HG03354 (cell line): ENCODE data around the gene AKNA.

Experiments
- ATAC-seq: cut with Tn5 transposase; IDR thresholded peaks from one replicate; pipeline ENCODE4 v1.9.1; 2021; ENCODE audit warnings: mild to moderate bottlenecking; ENCODE audit not compliant: unreplicated experiment, poor library complexity, severe bottlenecking

The AKNA gene

DNA sequence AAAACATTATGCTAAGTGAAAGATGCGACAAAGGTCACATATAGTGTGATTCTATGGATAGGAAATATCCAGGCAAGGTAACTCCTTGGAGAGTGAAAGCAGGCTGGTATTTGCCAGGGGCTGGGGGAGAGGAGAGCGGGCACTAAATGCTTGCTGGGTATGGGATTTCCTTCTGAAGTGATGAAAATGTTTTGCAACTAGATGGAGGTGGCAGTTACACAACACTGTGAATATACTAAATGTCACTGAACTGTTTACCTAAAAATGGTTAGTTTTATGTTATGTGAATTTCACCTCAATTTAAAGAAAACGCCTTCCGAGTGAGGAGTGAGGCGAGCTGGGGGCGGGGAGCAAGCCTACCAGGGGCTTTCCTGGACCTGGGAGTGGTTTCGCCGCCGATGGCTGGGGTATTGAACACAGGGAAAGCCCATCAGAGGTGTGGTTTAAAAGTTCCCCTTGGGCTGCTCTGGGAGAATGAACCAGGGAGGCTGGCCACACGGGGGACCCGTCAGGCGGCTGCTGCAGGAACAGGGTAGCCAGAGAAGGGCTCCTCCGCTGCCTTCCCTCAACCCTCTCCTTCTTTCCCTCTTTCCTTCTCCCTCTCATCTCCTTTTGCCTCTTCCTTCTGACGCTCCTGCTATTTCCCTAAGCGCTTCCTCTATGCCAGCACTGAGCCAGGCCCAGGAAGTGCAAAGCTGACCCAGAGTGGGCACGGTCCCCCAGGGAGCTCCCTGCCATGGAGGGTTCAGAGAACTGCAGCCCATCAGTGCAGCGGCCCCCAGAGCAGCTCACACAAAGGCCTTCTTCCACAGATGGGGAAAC lies 4.9 kb downstream of the AKNA start:
- no peak for ATAC-seq

DNA sequence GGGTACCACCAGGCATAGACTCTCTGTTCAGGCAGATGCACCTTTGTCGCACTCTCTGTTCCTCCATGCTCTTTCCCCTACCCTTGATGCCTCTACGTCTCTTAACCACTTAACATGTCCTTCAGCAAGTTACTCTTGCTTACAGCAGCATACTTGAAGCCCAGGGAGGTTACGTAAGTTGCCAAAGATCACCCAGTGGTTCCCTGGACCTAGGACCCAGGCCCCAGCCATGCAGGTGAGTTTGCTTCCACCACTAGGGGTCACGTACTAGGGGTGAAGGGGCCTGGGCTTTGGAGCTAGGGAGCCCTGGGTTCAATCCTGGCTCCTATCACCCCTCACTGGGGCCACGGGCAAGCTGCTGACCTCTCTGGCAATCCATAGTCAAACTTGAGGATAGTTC lies 8.9 kb downstream of the AKNA start:
- no peak for ATAC-seq

DNA sequence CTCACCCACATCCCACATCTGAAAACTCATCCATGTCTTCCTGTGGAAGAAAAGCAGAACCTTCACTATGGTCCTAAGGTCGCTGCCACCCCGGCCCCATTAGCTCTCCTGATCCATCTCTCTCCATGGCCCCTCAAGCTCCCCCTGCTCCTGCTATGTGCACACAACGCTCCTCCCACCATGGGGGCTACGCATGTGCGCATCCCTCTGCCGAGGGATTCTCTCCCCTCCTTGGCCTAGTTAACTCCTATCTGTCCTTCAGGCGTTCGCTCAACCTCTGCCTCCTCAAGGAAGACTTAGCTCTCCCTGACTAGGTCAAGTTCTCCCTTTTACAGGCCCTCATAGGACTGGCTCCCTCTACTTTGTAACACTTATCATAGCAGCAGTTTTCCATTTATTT lies 9.8 kb downstream of the AKNA start:
- no peak for ATAC-seq

DNA sequence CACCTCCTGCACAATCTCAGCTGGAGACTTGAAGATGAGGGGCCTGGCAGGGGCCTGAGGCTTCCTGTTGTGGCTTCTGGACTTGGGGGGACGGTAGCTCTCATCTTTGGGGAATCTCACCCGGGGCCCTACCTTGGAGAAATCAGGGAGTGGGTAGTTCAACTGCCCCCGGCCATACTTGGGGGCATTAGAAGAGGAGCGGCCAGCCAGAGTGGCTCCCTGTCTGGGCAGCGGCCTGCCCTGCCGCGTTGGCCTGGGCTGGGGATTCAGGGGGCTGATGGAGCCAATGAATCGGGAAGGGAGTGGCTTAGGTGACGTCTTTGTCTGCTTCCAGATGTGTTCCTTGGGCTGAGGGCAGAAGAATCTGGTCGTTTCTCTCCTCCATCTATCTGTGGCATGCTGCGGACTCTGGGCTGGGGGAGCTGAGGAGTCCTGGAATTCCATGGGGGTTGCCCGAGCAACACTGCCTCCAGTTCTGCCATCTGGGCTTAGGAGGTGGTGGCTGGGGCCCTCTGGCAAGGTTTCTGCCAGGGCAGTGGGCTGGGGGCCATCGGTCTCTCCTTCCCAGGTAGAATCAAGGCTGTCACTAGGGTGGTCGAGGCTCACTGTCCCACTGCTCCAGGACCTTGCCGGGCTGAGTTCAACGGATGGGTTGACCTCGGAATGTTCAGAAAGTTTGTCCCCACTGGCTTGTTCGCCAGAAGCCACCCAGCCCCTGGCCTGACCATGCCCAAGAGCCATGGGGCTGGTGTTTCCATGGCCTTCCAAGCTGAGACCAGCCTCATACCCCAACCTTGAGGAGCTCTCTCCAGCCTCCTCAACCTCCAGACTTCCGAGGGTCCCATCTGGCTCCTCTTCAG lies 11.0 kb downstream of the AKNA start:
- no peak for ATAC-seq

DNA sequence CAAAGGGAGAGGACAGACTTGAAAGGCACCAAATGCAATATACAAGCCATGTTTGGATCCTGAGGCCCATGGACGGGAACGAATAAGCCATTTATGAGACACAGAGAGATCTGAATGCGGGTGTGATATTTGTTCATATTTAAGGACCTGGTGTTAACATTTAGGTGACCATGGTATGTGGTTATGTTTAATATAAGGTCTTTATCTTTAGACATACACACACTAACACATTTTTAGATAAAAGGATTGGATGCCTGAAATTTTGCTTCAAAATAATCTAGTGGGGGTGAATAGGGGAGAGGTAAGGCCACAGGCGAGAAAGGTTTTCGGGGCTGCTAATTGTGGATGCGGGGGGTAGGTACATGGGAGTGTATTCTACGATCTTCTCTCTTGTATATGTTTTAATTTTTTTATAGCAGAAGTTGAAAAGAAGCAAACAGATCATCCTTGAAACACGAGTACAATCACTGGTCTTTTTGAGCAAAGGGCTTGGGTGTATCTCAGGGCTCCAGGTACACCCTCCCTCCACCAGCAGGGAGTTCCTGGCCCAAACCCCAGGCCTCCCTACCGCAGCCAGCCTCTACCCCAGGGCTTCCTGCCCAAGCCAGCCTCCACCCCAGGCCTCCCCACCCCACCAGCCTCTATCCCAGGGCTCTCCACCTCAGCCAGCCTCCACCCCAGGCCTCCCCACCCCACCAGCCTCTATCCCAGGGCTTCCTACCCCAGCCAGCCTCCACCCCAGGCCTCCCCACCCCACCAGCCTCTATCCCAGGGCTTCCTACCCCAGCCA lies 12.2 kb downstream of the AKNA start:
- ATAC-seq, result no peak

DNA sequence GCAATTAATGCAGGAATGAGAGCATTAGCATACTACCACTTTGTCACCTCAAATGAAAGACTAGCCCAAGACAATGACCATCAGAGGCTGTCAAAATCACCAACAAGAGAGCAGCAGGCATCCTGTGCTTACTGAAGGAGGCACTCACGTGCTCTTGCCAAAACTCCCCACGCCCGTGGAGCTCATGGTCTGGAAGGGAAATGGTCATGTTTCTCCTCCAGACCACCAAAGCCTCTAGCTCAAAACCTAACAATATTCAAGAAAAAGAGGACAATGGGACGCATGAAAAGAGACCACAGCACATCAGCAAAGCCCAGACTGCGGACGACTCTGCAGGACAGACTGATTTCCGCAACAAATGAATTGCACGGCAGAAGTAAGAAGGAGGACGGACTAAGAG lies 12.8 kb downstream of the AKNA start:
- no peak for ATAC-seq

DNA sequence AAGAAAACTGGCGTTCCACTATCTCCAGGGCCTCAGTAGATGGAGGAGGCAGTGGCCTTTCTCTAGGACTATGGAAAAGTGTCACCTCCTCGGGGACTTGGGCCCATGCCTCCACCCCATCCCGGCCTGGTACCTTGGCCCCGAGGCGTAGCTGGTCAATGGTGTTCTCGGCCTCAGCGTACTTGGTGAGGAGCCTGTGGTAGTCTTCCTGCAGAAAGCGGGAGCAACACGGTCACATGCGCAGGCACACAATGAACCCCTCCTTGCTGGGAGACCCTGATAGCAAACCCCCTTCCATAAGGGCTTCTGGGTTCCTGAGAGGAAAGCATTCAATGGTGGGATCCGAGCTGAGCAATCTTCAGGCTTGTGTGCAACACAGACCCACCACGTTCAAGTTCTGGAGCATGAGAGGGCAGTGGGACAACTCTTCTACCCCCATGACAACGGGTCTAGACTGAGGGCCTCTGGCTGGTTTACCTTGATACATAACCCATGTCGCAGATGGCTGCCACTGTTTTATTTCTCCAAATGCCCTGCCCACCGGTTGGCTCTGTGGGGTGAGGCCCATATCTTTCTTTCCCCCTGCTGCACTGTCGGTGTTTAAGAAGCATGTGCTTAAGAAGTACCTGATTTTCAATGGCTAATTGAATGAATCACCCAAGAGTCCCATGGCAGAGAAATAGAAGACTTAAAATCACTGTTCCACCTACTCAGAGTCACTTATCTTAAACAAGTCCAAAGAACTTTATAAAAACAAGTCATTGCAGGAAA lies 13.6 kb downstream of the AKNA start:
- ATAC-seq, result no peak

DNA sequence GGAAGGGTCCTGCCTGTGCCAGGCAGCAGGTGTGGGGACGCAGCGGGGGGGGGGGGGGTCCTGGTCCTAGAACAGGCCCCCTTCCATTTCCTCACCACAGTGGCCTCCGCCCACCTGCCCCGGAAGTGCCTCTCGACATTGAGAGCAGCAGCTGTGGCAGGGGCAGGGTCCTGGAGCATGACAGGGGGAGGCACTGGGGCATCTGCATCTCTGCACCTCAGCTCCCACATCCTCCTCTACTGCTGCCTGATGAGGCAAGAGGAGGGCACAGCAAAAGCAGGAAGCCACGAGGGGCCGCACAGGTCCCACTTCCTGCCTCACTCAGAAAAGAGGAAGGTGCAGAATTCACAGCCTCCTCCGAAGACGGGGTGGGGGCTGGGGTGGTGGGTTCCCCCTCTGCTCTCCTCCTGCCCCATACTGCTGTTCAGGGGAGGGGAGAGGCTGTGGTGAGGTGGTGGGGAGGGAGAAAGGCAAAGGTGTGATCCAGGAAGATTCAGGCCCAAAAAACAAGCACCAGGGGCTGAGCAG lies 14.8 kb downstream of the AKNA start:
- peak; percentile 95 for ATAC-seq

DNA sequence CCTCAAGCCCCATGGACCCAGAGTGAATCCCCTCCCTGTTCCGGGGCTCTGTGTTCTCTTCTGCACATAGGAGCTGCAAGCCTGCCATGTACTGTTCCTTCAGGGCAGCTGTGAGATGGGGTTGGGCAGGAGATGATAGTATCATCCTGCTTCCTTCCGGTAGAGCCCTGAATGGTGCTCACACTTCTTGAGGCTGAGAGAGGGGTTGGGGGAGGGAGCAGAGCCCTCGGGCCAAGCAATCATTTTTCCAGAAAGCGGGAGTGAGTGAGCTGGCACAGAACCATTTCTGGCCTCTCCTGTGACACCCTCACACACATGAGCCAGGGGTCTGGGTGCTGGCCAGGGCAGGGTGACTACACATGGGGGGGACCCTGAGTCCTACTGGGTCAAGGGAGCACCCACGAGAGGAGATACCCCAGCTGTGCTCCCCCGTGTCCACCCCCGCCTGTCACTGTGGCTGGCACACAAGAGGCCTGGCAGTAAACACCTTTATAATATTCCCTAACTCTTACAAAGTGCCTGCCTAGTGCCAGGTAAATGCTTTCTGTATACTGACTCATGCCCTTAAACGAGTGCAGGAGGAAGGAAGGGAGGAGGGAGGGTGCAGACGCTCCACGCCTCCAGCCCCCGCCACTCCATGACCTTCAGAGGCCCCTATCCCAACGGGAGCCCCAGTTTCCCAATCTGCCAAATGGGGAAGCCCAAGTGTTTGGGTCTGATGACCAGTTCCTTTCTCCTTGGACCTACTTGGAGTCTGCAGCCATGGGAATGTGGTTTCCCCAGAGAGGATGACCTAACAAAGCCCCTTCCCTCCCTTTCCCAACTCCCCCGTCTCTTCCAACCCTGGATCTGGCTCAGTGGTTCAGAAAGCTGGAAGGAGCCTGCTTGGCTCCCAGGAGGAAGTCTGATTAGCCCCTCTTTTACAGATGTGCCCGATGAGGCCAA lies 15.5 kb downstream of the AKNA start:
- ATAC-seq, result peak; percentile 44

DNA sequence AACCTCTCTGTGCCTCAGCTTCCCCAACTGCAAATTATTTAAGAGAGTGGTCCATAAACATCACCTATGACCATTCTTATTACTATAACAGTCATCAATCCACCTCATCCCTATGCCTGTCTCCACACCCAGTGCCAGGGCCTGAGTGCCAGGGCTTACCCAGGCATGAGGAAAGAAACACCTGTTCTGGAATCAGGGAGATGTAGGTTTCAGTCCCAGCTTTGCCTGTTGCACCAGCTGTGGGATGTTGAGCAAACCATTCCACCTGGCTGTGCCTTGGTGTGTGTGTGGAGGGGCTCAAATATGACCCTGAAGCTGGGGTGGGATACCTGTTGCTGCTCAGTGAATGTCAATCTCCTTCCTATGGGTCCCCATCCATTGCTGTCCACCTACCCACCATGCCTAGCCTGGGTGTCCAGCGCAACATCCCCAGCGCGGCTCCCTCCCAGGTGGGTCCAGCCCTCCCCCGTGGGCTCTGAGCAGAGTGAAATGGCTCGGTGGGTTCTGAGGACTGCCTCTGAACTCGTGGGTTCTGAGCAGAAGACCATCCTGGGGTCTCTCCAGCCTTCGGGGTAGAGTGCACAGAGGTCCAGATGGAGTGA lies 16.3 kb downstream of the AKNA start:
- ATAC-seq, result no peak

DNA sequence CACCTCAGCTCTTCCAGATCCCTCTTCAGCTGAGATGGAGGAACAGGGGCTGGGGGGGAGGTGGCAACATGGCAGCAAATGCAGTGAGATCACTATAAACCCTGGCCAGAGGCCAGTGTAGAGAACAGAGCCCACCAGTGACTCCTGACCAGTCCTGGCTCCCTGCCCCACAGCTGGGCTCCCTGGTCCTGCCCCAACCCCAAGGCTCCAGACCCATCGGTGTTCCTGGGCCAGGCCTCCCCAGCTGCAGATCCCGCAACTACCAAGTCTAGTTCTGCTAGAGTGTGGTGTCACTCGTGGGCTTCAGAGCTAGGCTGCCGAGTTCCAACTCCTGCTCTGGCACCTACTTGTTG lies 16.8 kb downstream of the AKNA start:
- no peak for ATAC-seq

DNA sequence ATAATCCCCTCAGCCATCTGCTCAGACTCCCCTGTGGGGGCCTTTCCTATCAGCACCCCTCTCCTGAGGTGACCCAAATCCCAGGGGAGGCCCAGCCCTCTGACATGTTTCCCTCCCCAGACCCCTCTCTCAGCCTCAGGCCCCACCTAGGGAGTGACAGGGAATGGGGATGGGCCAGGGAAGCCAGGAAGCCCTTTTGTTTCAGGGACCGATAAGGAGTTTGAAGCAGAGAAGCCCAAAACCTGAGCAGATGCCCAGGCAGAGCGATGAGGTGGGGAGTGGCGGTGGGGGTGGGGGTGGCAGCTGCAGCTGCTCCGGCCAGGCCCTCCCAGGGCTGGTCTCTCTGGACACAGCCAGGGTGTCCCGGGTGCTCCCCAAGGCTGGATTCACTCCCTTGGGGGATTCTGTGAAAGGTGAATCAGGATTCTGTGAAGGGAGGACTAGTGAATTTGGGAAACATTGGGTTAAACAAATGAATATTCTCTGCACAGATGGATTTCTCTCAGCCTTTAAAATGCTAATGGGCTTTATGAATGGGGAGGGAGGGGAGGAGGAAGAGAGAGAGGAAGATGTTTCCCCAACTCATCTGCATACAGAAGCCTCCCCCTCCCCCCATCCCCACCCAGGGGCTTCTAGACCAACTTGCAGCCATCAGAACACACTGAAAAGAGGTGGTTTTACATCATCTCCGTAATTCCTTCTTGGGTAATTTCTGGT lies 17.4 kb downstream of the AKNA start:
- ATAC-seq, result no peak

DNA sequence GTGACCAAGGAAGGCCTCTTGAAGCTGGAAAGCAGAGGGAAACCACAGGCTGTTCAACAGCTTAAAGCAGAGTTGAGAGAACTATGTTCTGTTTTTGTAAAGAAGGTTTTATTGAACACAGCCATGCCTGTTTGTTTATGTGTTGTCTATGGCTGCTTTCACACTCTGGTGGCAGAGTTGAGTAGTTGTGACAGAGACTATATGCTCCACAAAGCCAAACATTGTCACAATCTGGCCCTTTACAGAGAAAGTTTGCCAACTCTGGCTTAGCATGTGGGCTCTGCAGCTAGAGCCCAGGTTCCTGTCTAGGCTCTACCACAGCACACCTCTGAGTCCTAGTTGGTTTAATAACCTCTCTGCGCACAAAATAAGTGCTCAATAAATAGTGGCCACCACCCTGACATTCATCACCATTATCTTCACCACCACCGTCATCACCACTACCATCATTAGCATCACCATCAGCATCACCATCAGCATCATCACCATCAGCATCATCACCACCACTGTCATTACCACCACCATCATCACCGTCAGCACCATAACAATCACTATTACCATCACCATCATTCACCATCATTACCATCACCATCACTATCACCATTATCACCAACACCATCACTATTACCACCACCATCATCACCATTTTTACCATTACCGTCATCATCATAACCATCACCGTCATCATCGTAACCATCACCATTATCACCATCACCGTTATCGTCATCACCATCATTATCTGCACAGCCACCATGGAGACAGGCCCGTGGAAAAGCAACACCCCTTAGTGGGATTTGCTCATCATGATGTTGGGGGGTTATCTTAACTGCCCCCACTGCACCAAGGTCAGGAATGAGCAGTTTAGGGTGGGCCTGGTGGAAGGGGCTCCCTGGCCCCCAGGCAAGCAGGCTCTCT lies 18.3 kb downstream of the AKNA start:
- ATAC-seq, result no peak

DNA sequence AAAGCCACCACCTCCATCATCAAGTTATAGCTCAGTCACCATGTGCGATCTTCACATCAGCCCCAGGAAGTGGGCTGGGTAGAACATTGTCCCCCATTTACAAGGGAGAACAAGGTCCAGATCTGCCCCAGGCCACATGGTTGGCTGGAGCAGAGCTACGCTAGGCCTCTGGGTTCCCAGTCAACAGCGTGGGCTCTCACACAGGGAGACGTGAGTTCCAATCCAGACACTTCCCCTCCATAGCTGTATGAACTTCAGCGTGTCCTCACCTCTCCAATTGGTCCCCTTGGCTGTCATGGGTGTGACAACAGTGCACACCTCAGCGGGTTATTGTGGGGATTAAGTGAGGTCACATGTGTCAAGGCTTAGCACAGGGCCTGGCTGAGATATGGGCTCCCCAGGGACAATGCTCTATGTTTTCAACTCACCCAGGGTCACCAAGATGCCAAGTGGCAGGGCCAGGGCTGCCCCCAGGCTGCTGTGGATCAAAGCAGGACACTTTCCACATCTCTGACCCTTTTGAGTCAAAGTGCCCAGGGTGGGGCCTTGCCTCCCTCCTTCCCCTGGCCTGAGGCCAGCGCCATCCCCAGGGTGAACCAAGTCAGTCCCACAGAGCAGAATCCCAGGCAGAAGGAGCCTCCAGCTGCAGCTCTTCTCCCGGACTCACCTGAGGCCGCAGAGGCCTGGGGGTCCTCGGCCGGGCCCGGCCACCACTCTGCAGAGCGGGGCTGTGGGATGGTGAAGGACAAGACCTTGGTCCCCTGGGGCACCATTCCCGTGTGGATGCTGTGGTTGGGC lies 19.8 kb downstream of the AKNA start:
- ATAC-seq, result no peak

DNA sequence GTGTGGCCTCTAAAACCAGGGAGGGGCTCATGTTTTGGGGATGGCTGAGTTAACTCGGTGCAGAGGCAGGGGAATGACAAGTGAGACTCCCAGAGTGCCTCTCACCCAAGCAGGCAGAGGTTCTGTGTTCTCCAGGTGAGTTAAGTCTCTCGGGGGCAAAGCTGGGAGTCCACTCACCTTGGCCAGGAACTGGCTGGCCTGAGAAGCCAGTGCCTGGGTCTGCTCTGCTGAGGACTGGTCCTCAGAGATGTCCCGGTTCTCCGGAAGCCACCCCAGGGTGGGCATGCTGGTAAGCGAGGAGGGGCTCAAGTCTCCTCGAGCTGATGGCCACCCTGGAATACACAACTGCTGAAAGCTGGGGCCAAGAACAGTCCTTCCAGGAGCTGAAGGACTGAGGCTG lies 20.4 kb downstream of the AKNA start:
- ATAC-seq, result no peak
